ENCODE results near the gene GINS3. TPM values are rescaled to one million over a fixed set of nuclear protein-coding genes. Genes with fewer than 3 reads are reported as not detected.
"Not testable (repeated sequence)": the region's sequence is repeated elsewhere in the genome, so short reads cannot be mapped to it uniquely, and the experiment has no call there.

The GINS3 gene
- total RNA-seq, 1 experiment from 2014 or later: 46.4 TPM

DNA sequence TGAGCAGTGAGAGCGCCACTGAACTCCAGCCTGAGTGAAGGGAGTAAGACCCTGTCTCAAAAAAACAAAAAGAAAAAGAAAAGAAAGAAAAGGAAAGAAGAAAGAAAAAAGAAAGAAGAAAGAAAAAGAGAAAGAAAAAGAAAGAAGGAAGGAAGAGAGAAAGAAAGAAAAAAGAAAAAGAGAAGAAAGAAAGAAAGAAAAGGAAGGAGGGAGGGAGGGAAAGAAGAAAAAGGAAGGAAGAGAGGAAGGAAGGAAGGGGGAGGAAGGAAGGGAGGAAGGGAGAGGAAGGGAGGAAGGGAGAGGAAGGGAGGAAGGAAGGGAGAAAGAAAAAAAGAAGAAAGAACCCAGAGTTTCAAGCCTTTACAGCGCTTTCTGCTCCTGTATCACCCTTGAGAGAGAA, 19.1 kb downstream of the GINS3 start:
- DNase-seq: no peak
- H3K4me1 ChIP-seq: peaks cover 6% of the 10 kb centered on the region
- no peak overlapping the region for H3K27ac ChIP-seq
- H3K9me3 ChIP-seq (replicated peaks): no peaks in the 10 kb centered on the region; the same call in 1 of the 2 replicates
- no peak overlapping the region for H3K4me3 ChIP-seq
- no peaks in the 10 kb centered on the region for H3K36me3 ChIP-seq
- H3K27me3 ChIP-seq: no peaks in the 10 kb centered on the region

DNA sequence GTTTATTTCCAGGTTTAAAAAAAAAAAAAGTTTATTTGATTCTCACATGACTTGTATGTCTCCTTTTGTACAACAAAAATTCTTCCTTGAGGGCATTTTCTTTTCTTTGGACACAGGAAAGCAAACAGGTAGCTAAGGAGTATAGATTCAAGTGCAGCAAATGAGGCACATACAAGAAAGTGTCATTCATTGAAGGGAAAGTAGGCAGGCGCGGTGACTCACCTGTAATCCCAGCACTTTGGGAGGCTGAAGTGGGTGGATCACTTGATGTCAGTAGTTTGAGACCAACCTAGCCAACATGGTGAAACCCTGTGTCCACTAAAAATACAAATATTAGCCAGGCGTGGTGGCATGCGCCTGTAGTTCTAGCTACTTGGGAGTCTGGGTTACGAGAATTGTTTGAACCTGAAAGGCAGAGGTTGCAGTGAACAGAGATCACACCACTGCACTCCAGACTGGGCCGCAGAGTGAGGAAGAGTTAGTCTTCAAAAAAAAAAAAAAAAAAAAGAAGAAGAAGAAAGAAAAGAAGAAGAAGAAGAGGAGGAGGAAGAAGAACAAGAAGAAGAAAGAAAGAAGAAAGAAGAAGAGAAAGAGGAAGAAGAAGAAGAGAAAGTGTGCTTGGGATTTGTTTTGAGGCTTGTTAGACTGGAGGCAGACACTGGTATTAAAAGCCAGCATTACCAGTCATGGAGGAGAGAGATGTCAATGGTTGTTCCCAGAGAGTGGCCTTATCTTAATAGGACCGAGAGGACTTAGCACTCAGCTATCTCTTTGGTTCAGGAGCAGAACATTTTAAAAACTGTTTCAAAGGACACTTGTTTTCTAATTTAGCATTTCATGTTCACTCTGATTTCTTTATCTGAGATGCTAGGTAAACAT, 19.7 kb downstream of the GINS3 start:
- H3K27ac ChIP-seq: no peak overlapping the region

DNA sequence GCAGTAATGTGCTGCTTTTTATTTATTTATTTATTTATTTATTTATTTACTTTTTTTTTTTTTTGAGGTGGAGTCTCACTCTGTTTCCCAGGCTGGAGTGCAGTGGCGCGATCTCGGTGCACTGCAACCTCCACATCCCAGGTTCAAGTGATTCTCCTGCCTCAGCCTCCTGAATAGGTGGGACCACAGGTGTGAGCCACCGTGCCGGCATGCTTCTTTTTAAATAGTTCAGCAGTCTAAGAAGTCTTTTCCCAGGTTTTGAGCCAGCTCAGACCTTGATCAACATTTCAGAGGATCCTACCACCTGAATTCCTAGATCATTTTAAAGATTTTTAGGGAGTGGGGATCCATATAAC, 20.3 kb downstream of the GINS3 start:
- DNase-seq; H3K27me3 ChIP-seq; H3K27ac ChIP-seq; H3K36me3 ChIP-seq; H3K9me3 ChIP-seq (replicated peaks); H3K4me3 ChIP-seq; H3K4me1 ChIP-seq: not testable (repeated sequence)

More for the DNA sequence above, 19.7 kb downstream of the GINS3 start:
- Histone ChIP-seq H3K9me3 (replicated peaks) (no peaks in the 10 kb centered on the region; the same call in 1 of the 2 replicates), H3K4me3 (no peak overlapping the region), H3K36me3 (no peaks in the 10 kb centered on the region), H3K4me1 (peaks cover 6% of the 10 kb centered on the region), H3K27me3 (no peaks in the 10 kb centered on the region)
- DNase-seq: no peak

GRCh38 chr16:58413359-58413758, 21.1 kb downstream of the GINS3 start:
- no peak overlapping the region for H3K27ac ChIP-seq
- H3K27me3 ChIP-seq: no peaks in the 10 kb centered on the region
- no peak overlapping the region for H3K4me3 ChIP-seq
- DNase-seq: no peak
- H3K36me3 ChIP-seq: no peaks in the 10 kb centered on the region
- H3K4me1 ChIP-seq: peaks cover 14% of the 10 kb centered on the region
- H3K9me3 ChIP-seq (replicated peaks): no peaks in the 10 kb centered on the region; the same call in 1 of the 2 replicates

GRCh38 chr16:58415003-58415402, 22.7 kb downstream of the GINS3 start:
- no peak for DNase-seq

GRCh38 chr16:58415961-58416360, 23.7 kb downstream of the GINS3 start:
- H3K4me1 ChIP-seq: peaks cover 19% of the 10 kb centered on the region
- H3K27ac ChIP-seq; H3K36me3 ChIP-seq; H3K27me3 ChIP-seq; H3K4me3 ChIP-seq; DNase-seq; H3K9me3 ChIP-seq (replicated peaks): not testable (repeated sequence)

More at GRCh38 chr16:58415003-58415402, 22.7 kb downstream of the GINS3 start:
- Histone ChIP-seq H3K27ac (no peak overlapping the region), H3K4me3 (no peak overlapping the region), H3K4me1 (peaks cover 19% of the 10 kb centered on the region), H3K27me3 (no peaks in the 10 kb centered on the region), H3K9me3 (replicated peaks) (no peaks in the 10 kb centered on the region; the same call in 1 of the 2 replicates), H3K36me3 (no peaks in the 10 kb centered on the region)

DNA sequence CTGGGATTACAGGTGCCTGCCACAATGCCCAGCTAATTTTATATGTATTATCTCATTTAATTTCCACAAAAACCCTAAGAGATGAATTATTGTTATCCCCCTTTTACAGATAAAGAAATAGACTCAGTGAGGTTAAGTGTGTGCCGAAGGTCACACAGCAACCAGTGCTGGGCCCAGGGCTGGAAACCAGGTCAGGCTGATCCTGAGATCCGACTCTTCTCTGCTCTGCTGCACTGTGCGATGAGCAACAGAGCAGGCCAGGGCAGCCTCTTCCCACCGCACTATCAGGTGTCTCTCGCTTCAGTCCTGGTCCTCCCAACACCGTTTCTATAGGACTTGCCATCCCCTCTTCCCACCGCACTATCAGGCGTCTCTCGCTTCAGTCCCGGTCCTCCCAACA, 24.8 kb downstream of the GINS3 start:
- H3K9me3 ChIP-seq (replicated peaks): no peaks in the 10 kb centered on the region
- H3K27ac ChIP-seq: no peak overlapping the region
- peaks cover 19% of the 10 kb centered on the region for H3K4me1 ChIP-seq
- no peaks in the 10 kb centered on the region for H3K36me3 ChIP-seq
- H3K4me3 ChIP-seq: no peak overlapping the region
- H3K27me3 ChIP-seq: no peaks in the 10 kb centered on the region; the same call in 1 of the 2 replicates
- no peak for DNase-seq

DNA sequence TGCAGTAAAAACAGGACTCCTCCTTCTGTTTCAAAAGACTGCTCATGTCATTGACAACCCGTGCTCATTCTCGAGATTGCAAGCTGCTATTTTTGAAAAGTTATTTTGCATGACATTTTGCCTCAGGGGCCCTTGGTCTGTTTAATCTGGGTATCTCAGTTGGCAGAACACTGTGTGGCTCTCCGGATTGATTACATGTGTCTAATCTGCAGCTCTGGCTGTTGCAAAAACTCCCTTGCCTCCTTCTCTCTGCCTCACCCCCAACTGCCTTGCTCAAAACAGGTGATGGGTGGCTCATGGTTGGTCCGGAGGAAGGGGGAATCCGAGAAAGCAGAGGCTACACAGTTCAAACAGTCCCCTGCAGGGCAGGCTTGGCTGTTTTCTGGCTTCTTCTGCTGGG, 25.3 kb downstream of the GINS3 start:
- peak in 1 of 2 experiments; percentile 34 for DNase-seq
- Histone ChIP-seq H3K9me3 (replicated peaks) (no peaks in the 10 kb centered on the region), H3K27ac (no peak overlapping the region)

DNA sequence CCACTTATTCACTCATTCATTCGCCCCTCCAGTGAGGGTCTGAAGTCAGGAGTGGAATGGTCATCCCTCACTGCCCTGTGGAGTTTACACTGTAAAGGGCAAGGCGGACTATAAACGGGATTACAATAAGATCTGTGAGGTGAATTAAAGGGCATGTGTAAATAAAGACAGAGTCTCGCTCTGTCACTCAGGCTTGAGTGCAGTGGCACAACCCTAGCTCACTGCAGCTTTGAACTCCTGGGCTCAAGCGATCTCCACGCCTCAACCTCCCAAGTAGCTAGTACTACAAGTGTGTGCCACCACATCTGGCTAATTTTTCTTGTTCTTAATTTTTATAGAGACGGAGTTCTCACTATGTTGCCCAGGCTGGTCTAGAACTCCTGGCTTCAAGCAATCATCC, 25.8 kb downstream of the GINS3 start:
- no peaks in the 10 kb centered on the region; the same call in 1 of the 2 replicates for H3K27me3 ChIP-seq
- H3K4me1 ChIP-seq: peaks cover 19% of the 10 kb centered on the region
- DNase-seq: no peak
- no peak overlapping the region for H3K27ac ChIP-seq
- H3K9me3 ChIP-seq (replicated peaks): no peaks in the 10 kb centered on the region
- no peaks in the 10 kb centered on the region for H3K36me3 ChIP-seq
- no peak overlapping the region for H3K4me3 ChIP-seq

More for the DNA sequence above, 25.3 kb downstream of the GINS3 start:
- Histone ChIP-seq H3K4me1 (peaks cover 19% of the 10 kb centered on the region), H3K27me3 (no peaks in the 10 kb centered on the region; the same call in 1 of the 2 replicates), H3K36me3 (no peaks in the 10 kb centered on the region), H3K4me3 (no peak overlapping the region)

GRCh38 chr16:58418601-58419000, 26.3 kb downstream of the GINS3 start:
- H3K36me3 ChIP-seq: no peaks in the 10 kb centered on the region
- H3K4me1 ChIP-seq: peaks cover 19% of the 10 kb centered on the region
- H3K4me3 ChIP-seq: no peak overlapping the region
- no peaks in the 10 kb centered on the region for H3K9me3 ChIP-seq (replicated peaks)
- H3K27ac ChIP-seq: 0 out of 2 replicates have a peak overlapping the region, but pooled peaks have one; percentile 2
- DNase-seq: peak; percentile 45 to 62
- H3K27me3 ChIP-seq: no peaks in the 10 kb centered on the region; the same call in 1 of the 2 replicates

DNA sequence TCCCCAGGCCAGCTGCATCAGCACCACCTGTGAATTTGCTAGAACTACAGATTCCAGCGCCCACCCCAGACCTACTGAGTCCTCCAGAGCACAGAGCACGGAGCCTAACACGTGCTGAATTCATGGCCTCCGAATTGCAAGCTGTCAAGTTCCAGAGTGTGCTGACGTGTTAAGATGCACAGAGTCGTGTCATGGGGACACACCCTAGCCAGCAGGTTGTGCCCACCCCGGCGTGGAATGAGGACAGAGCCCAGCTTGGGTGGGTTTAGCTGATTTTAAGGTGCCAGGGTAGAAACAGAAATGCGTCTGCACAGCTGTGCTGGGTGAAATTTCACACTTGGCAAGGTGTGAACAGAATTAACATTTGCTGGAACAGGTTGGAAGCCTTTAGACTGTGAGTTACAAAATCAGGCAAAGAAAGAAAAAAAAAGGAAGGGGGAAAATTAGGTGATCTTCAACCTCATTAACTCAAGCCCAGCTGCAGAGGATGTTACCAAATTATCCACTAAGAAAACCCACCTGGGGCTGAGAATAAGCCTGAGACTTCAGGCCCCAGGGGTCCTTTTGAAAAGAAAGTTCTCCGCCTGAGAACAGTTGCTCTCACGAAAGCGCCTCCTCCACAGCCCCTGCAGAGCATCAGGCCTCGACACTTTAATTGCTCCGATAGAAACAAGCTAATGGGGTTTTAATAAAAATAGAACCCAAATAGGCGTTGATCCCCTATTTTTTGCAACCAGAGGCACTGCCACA, 27.1 kb downstream of the GINS3 start:
- Histone ChIP-seq H3K9me3 (replicated peaks) (no peaks in the 10 kb centered on the region), H3K27me3 (no peaks in the 10 kb centered on the region; the same call in 1 of the 2 replicates), H3K27ac (no peak overlapping the region), H3K4me1 (peaks cover 19% of the 10 kb centered on the region), H3K4me3 (no peak overlapping the region), H3K36me3 (no peaks in the 10 kb centered on the region)
- DNase-seq: no peak

- no peak for DNase-seq
- no peaks in the 10 kb centered on the region for H3K9me3 ChIP-seq (replicated peaks)
- no peaks in the 10 kb centered on the region; the same call in 1 of the 2 replicates for H3K27me3 ChIP-seq
These were observed 28.8 kb downstream of the GINS3 start for GRCh38 chr16:58421059-58421458.

GRCh38 chr16:58421529-58421928, 29.3 kb downstream of the GINS3 start:
- H3K27ac ChIP-seq: no peak overlapping the region
- no peak overlapping the region for H3K4me3 ChIP-seq
- no peaks in the 10 kb centered on the region for H3K36me3 ChIP-seq
- no peaks in the 10 kb centered on the region; the same call in 1 of the 2 replicates for H3K27me3 ChIP-seq
- no peak for DNase-seq
- H3K4me1 ChIP-seq: peaks cover 22% of the 10 kb centered on the region
- H3K9me3 ChIP-seq (replicated peaks): no peaks in the 10 kb centered on the region

More at GRCh38 chr16:58421059-58421458, 28.8 kb downstream of the GINS3 start:
- H3K36me3 ChIP-seq: no peaks in the 10 kb centered on the region
- H3K27ac ChIP-seq: no peak overlapping the region
- no peak overlapping the region for H3K4me3 ChIP-seq
- H3K4me1 ChIP-seq: peaks cover 19% of the 10 kb centered on the region

- H3K4me3 ChIP-seq: no peak overlapping the region
- peaks cover 5% of the 10 kb centered on the region for H3K27me3 ChIP-seq
- no peaks in the 10 kb centered on the region for H3K36me3 ChIP-seq
- DNase-seq: no peak
- H3K9me3 ChIP-seq (replicated peaks): no peaks in the 10 kb centered on the region
- H3K27ac ChIP-seq: no peak overlapping the region
- peaks cover 21% of the 10 kb centered on the region for H3K4me1 ChIP-seq
These were observed 30.5 kb downstream of the GINS3 start for GRCh38 chr16:58422809-58423208.

GRCh38 chr16:58425245-58425644, 33.0 kb downstream of the GINS3 start:
- no peaks in the 10 kb centered on the region for H3K36me3 ChIP-seq
- H3K9me3 ChIP-seq (replicated peaks): no peaks in the 10 kb centered on the region
- H3K4me3 ChIP-seq: no peak overlapping the region
- peaks cover 5% of the 10 kb centered on the region for H3K27me3 ChIP-seq
- no peak overlapping the region for H3K27ac ChIP-seq
- no peak for DNase-seq
- peaks cover 5% of the 10 kb centered on the region; the same call in 1 of the 2 replicates for H3K4me1 ChIP-seq

Data from SJCRH30 (cell line).